ENCODE data around the gene LSM4. TPM values are rescaled to one million over a fixed set of nuclear protein-coding genes. Genes with fewer than 3 reads are reported as not detected.
A peak's percentile ranks its signal among the peaks of the same experiment; 100 is the strongest.
"Not testable (repeated sequence)": the region's sequence is repeated elsewhere in the genome, so short reads cannot be mapped to it uniquely, and the experiment has no call there.

Gene LSM4
- total RNA-seq, 2 donors from 2014 or later = 106 to 148 TPM

GRCh38 chr19:18345296-18345695, 22.4 kb upstream of the LSM4 start:
- intact Hi-C loops (cut with DNase I, micrococcal nuclease) = loop anchor here in 1 of 2 donors (5.0 kb wide), 1 partner anchor 67 kb away; no protein-coding TSS in a partner anchor
- ATAC-seq (no peak), DNase-seq (no peak)

- intact Hi-C loops (cut with DNase I, micrococcal nuclease) = no loop called here
- no peak for ATAC-seq
- no peak for DNase-seq
Measured at GRCh38 chr19:18344582-18344950, 21.7 kb upstream of the LSM4 start.

DNA sequence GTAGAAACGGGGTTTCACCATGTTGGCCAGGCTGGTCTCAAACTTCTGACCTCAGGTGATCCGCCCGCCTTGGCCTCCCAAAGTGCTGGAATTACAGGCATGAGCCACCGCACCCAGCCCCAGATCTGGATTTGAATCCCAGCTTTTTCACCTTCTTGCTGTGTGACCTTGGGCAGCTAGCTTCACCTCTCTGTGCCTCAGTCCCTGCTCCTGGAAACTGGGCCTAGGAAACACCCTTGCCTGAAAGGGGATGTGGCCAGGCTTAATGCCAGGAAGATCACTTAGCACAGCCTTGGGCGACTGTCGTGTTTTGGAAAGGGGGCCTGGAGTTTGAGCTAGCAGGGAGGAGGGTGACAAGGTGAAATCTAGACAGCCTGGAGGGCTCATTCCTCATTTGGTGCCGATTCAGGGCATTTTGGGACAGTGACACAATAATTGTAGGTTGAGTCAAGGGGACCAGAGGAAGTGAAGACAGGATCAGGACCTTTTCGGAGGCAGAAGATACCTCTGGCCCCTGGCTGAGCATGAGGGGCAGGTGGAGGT, 19.3 kb upstream of the LSM4 start:
- intact Hi-C loops (cut with DNase I, micrococcal nuclease) = no loop called here
- ATAC-seq (no peak), DNase-seq (no peak)

DNA sequence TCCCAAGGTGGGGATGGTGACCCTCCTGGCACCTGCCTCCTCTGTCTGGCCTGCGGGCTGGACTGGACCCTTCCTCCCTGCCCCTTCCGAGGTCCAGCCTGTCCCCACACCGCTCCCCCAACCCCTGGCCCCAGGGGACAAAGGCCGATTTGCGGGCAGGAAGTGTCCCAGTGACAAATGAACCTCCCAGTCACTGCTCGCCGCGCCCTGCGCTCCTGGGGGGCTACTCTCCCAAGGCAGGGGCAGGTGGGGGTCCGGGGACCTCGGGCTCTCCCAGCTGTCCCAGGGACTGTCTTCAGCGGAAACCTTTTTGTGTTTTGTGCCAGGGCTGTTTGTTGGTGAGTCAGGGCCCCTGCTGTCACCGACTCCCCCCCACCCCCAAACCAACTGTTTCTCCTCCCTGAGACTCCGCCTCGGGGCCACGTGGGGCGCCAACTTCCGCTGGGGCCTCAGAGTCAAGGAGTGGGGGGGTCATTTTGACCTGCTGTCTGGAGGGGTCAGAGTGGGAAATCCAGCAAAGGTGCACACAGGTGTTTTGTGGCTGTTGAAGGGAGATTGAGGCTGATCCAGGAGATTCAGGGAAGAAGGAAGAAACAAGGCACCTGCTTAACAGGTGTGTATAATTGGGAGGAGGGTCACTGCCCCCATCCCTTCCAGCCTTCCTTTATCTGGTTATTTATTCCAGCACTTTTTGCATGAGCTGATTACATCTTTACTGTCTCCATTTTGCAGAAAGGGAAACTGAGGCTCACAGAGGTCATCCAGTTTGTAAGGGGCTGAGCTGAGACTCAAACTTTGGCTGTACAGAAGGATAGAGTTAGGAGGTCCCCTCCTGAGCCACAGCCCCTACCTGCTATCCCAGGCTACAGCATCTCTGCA, 18.4 kb upstream of the LSM4 start:
- intact Hi-C loops (cut with DNase I, micrococcal nuclease) = no loop called here
- ATAC-seq (peak; percentile 79), DNase-seq (peak; percentile 77 to 80)

DNA sequence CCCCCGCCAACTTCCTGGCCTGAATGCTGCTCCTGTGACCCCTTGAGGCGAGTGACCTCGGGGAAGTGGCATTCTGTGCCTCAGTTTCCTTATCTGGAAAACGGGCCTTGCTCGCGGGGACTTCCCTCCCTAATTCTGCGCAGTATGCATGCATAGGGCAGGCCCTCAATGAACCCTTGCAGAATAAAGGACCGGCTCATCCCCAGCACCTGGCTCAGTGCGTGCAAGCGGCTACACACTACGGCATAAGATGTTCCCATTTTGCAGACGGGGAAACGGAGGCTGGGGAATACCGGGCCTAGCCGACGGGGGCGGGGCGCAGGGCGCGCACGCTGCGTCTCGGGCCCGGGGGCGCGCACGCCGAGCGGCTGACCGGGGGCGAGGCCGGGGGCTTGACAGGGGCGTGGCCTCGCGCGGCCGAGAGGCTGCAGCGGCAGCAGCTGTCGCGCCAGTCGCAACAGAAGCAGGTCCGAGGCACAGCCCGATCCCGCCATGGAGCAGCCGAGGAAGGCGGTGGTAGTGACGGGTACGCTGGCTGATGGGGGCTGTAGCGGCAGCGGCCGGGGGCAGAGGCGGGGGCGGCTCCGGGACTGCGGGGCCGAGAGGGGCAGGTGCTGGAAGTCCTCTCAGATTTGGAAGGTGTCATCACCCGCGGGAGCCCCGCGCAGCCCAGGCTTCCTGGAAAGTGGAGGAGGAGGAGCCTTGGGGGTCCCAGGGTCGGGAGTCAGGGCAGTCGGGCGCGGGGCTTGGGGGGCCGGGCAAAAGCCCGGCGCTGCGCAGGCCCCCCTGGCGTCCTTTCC, 17.5 kb upstream of the LSM4 start, which contains the start of gene PGPEP1:
Gene PGPEP1, plus strand, starts transcription at position 409 of the 800 bp plus-strand sequence. Its CDS starts 84 bp downstream, at position 493.
- ATAC-seq (peak; percentile 85), DNase-seq (peak; percentile 75 to 91)
- intact Hi-C loops (cut with DNase I, micrococcal nuclease) = no loop called here

- DNase-seq (no peak), ATAC-seq (peak; percentile 7)
- intact Hi-C loops (cut with DNase I, micrococcal nuclease) = no loop called here
Measured at GRCh38 chr19:18339723-18340122, 16.8 kb upstream of the LSM4 start.

GRCh38 chr19:18338541-18338940, 15.7 kb upstream of the LSM4 start:
- ATAC-seq = no peak
- no peak for DNase-seq
- intact Hi-C loops (cut with DNase I, micrococcal nuclease) = no loop called here

GRCh38 chr19:18336121-18336520, 13.2 kb upstream of the LSM4 start:
- intact Hi-C loops (cut with DNase I, micrococcal nuclease) = no loop called here
- ATAC-seq (no peak), DNase-seq (no peak)

- ATAC-seq = no peak
- intact Hi-C loops (cut with DNase I, micrococcal nuclease) = no loop called here
- no peak for DNase-seq
Measured at GRCh38 chr19:18333680-18334079, 10.8 kb upstream of the LSM4 start.

DNA sequence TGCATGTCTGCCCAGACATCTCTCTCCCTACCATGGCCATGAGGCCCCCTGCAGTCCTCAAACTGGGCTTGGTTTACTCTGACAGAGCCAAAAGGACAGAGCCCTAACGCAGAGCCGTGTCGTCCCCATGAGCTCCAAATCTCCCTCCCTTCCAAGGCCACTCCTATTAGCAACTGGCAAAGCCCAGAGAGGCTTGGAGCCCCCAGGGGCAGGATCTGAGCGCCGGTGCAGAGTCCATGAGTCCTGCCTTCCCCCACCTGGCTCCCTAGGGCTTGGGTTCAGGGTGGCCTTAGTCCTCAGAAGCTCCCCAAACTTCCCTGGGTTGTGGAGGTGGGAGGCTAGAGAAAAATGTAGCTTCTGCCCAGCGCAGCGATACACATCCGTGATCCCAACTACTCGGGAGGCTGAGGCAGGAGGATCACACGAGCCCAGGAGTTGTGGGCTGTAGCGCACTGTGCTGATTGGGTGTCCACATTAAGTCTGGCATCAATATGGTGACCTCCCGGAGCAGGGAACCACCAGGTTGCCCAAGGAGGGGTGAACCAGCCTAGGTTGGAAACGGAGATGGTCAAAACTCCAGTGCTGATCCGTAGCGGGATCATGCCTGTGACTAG, 10.1 kb upstream of the LSM4 start:
- DNase-seq = no peak
- intact Hi-C loops (cut with DNase I, micrococcal nuclease) = no loop called here
- no peak for ATAC-seq

DNA sequence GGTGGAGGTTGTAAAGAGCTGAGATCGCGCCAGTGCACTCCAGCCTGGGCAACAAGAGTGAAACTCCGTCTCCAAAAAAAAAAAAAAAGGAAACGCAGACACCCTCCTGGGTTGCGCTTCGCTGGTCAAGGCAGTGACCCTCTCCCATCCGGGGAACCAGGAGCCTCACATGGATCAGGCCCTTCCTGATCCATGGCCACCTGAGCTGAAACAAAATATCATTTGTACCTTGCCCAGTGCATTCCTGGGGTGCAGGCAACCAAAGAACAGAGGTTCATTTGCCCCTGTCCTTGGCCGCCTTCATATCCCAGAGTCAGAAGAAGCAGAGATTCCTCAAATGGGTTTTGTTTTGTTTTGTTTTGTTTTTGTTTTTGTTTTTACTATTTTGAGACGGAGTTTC, 8.0 kb upstream of the LSM4 start:
- DNase-seq (no peak), ATAC-seq (no peak)
- intact Hi-C loops (cut with DNase I, micrococcal nuclease) = no loop called here

- ATAC-seq (no peak), DNase-seq (no peak)
- intact Hi-C loops (cut with DNase I, micrococcal nuclease) = loop anchor here in 1 of 2 donors (2.0 to 10.0 kb wide), 2 partner anchors 50 to 124 kb away; partner anchors contain the start of gene RAB3A
Measured at GRCh38 chr19:18329035-18329376, 6.1 kb upstream of the LSM4 start.

DNA sequence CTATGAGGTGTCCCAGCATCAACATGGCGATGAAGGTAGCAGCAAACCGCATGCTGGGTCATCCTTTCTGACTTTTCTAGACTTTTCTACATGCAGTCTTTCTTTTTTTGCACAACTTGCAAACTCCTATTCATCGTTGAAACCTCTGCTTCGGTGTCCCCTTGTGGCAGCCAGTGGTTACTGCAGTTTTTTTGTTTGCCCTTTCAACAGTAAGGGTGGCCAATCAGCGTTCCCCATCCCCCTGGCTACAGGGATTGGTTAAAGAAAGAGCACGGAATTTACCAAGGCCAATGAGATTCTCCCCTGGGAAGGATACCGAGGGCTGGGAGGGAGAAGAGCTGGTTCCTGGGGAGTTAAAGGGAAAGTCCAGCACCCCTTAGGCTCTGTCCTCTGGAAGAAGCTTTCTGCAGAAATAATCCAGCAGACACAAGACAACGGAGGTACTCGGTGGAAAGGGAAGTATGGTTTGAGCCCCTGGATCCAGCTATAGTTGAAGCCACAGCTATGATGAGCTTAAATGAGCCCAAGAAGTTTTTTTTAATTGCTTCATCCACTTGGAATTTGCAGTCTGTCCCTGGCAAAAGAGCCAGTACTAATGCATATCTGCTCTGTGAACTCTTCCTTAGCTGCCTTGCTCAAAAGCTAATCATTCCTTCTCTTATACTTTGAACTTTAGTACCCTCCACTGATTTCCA, 5.6 kb upstream of the LSM4 start:
- ATAC-seq = peak; percentile 91
- DNase-seq = peak; percentile 88 to 95
- intact Hi-C loops (cut with DNase I, micrococcal nuclease) = loop anchor here in 1 of 2 donors (2.0 to 10.0 kb wide), 2 partner anchors 50 to 124 kb away; partner anchors contain the start of gene RAB3A

GRCh38 chr19:18326772-18327171, 3.9 kb upstream of the LSM4 start:
- ATAC-seq (no peak), DNase-seq (no peak)
- intact Hi-C loops (cut with DNase I, micrococcal nuclease) = loop anchor here in 1 of 2 donors (10.0 kb wide), 1 partner anchor 122 kb away; the partner anchor contains the start of gene RAB3A

GRCh38 chr19:18324373-18324731, 1.5 kb upstream of the LSM4 start:
- DNase-seq, ATAC-seq: not testable (repeated sequence)
- intact Hi-C loops (cut with DNase I, micrococcal nuclease) = loop anchor here in 1 of 2 donors (10.0 kb wide), 1 partner anchor 120 kb away; the partner anchor contains the start of gene RAB3A

- intact Hi-C loops (cut with DNase I, micrococcal nuclease) = loop anchor here in 1 of 2 donors (10.0 kb wide), 1 partner anchor 118 kb away; the partner anchor contains the start of gene RAB3A
- DNase-seq (peak; percentile 85), ATAC-seq (peak; percentile 28)
Measured at GRCh38 chr19:18322318-18322758, 538 bp downstream of the LSM4 start.

- intact Hi-C loops (cut with DNase I, micrococcal nuclease) = loop anchor here in 1 of 2 donors (10.0 kb wide), 1 partner anchor 117 kb away; the partner anchor contains the start of gene RAB3A
- DNase-seq = no peak
- no peak for ATAC-seq
Measured at GRCh38 chr19:18321734-18322102, 1.2 kb downstream of the LSM4 start.
